ENCODE measurements around the gene ALDH1A1.

The ALDH1A1 gene

DNA sequence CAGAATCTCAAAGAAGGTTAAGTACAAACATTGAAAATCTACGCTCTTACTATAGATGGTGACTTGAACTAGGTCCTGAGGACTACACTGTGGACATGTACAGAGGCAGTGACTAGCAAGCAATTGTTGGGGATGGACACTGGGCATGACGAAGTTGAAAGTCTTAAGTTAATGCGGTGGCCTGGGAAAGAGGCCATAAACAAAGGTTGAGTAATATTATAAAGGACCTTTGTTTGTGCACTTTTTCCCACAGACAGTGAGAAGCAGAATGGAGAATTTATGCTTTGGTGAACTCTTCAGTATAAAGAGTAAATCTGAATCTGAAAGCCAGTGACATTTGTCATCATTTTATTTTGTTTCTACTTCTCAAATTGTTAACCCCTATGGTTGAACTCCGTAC lies 15.3 kb downstream of the ALDH1A1 start:
- no peak for DNase-seq

DNA sequence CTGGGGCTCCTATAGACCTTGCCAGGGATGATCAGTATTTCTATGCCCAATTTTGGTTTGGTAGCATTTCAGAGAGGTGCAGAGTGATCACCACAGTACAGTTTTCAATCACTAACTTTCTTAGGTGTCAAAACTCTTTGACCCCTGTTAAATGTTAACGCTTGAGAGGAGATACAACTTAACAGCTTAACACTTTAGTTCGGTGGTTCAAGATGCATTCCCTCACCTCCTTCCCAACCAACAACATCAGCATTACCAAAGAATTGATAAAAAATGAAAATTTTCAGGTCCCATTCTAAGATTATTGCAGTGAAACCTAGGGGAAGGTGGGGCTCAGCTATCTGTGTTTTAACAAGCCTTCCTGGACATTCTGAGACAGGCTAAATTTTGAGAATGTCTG lies 16.2 kb downstream of the ALDH1A1 start:
- DNase-seq = no peak

DNA sequence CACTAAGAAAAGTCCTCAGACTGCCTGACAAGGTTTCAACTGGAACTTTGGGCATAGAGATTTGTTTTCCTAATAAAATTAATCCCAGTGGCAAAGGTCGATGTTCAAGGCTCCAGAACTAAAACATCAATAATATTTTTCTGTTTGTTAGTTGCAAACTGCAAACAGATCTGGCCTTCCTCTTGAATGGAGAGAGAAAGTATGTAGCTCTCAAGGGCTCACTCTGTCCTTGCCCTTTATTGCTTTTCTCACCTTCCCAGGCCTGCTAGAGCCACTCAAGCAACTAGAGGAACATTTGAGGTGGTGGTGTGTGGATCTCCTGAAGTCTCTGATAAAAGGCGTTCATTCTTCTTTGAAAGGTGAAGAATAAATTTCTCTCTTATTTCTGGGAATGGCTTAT lies 16.6 kb downstream of the ALDH1A1 start:
- DNase-seq = no peak

DNA sequence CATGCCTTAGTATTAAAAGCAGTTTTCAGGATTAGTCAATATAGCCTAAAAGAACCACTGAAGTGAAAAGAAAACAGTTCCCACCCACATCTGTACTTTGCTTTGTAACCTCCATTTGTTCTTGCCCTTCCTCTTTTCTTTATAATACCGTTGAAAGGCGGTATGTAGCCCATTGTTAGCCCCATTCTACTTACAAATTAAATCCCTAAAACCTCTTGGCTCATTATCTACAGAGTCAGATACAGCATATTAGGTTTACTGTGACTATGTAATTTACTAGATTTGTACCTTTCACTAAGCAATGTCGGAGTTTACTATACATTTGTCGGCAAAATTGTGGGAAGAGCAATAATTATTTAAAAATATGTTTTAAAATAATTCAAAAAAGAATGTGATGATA lies 17.3 kb downstream of the ALDH1A1 start:
- no peak for DNase-seq

DNA sequence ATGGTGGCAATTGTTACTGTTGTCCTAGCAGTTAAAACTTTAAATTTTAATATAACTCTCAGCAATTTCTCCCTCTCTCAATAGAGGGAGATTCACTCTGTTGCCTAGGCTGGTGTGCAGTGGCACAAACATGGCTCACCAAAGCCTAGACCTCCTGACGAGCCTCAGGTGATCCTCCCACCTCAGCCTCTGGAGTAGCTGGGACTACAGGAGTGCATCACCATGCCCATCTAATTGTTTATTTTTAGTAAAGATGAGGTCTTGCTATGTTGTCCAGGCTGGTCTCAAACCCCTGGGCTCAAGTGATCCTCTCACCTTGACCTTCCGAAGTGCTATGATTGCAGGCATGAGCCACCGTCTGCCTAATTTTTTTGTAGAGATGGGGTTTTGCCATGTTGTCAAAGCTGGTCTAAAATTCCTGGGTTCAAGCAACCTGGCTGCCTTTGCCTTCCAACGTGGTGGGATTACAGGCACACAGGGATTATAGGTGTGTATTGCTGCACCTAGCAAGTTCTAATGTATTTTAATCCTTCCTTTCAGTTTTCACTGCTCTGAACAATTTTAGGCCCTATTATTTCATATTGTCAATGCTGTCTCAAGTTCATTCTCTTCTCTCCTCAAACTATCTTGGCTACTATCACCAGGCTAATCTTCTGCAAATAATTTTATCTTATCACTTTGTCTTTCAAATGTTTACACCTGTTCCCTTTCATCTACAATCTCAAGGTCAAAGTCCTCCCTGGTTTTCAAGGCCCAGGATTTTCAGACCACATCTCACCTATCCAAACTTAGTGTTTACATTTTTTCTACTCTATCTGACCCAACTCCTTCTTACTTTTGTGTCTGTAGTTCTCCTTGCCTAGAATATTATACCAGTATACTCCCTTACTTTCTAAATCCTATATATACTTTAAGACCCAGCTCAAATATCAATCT lies 18.9 kb downstream of the ALDH1A1 start:
- DNase-seq = no peak

DNA sequence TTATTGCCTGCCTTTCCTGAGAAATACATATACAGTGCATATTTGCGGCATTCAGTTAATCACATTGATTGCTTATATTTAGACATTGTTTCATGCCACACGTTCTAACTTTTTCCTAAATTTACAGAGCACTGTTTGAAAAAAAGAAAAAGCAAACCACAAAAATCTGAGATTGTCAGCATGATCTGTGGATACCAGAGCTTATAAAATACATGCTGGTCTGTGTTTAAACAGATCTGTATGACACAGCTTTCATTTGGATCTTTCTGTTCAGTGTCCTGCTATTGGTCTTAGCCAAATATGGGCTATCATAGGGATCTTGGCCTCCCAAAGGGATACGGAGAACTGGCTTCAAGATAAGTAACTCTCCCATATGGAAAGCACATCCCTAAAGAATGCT lies 20.2 kb downstream of the ALDH1A1 start:
- no peak for DNase-seq

DNA sequence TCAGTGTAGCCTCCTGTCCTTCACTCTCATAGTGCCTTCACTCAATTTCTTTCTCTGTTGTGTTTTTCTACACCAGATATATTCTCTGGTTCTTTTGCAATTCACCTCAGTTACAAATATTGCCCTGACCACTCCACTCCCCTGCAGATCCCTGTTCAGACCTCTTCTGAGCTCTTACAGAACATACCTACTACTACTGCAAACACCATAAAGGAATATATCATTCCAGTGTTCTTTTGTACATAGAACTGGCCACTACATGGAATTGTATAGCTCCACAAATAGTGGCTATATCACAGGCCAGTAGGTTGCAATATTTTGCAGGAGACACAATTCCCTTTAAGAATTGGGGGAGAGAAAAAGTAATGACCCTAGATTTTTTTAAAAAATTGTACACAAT lies 21.0 kb downstream of the ALDH1A1 start:
- DNase-seq = no peak

DNA sequence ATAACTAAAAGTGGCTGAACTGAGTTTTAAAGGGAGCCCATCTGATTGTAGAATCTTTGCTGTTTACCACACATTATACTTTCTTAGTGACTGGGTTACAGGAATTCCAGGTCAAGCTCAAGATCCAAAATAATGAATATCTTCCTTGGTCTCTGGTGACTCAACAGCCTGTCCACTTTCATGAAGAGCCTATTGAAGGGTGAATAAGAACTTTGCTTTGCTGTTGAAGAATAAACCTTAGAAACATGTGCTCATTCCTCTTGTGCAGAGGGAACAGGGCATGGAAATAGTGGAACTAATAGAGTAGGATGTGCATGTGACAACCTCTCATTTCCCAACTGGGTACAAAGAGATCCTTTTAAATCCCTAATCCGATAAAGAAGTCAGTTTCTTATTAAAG lies 21.4 kb downstream of the ALDH1A1 start:
- DNase-seq = no peak

DNA sequence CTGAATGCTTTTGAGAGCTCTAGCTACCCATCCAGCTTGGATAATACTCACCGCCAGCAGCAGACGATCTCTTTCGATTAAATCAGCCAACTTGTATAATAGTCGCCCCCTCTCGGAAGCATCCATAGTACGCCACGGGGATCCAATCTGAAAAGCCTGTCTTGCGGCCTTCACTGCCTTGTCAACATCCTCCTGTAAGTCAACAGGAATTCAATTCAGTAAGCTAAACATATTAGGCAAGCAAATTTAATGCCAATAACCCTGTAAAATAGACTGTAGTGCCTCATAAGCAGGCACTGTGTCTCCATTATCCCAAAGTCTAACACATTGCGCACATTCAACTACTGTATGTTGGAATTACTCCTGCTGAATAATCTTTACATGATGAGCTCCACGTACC lies 22.0 kb downstream of the ALDH1A1 start:
- no peak for DNase-seq

DNA sequence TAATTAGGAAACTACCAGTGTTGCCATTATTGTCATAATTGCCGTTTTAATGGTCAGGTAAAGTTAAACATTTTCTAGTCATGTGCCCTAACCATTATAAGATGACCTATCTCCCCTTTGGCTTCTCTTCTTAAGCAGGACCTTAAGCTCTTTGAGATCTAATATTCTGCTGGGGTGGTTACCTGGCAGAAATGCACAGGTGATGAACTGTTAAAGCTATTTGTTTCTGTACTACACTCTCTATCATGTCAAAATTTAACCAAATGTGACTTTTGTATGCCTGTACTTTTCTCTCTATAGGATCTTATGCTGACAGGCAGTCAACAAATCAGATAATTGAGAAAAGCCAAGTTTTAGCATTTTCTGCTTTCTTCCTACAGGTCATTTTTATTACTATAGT lies 23.3 kb downstream of the ALDH1A1 start:
- DNase-seq = no peak

DNA sequence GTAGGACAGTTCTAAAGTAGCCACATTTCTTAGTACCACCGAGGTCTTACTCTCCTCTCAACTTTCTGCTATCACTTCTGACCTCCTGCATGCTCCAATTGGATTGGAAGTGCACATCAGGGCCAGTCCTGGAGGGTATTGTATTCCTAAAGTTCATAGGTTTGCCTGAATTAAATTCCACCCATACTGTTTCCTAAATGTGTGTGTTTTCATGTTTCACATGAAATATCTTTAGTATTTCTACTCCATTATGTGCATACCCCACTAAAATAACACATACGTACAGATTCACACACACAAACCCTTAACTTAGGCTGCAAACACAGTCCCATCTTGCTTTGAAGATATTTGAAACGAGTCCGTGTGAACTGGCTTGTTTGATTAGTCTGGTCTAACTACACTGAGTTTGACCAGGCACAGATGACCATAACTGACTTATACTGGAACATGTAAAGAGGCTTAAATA lies 24.8 kb downstream of the ALDH1A1 start:
- no peak for DNase-seq

DNA sequence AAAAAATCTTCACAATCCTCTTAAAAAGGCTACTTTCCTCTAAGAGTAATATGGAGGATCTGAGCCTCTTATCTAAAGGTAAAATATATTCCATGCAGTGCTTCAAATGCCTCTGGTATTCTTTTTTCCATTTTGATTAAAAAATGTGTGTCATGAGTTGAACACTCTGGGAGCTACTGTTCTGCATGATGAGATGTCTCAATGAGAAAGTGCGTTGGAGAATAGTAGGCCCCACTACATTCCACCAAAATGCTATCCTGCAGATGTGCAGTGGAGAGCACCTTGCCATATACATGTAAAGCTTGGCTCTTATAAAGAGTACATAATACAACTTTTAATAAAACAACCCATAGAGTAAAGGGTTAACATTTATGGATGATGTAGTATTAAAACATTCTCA lies 26.3 kb downstream of the ALDH1A1 start:
- DNase-seq = no peak

DNA sequence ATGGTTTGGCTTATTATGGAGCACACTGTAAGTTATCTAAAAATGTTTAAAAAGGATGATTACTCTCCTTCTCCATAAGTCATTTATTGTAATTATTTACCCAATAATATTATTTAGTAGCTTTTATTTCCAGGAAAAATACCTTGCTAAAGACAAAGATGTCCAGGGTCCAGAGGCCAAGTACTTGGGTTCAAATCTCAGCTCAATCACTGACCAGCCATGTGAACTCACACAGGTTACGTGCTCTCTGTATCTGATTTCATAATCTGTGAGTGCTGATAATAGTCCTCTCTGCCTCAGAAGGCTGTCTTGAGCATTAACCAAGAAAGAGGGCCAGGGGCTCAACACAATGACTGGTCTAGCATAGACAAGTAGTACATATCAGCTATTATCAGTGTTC lies 27.0 kb downstream of the ALDH1A1 start:
- no peak for DNase-seq

DNA sequence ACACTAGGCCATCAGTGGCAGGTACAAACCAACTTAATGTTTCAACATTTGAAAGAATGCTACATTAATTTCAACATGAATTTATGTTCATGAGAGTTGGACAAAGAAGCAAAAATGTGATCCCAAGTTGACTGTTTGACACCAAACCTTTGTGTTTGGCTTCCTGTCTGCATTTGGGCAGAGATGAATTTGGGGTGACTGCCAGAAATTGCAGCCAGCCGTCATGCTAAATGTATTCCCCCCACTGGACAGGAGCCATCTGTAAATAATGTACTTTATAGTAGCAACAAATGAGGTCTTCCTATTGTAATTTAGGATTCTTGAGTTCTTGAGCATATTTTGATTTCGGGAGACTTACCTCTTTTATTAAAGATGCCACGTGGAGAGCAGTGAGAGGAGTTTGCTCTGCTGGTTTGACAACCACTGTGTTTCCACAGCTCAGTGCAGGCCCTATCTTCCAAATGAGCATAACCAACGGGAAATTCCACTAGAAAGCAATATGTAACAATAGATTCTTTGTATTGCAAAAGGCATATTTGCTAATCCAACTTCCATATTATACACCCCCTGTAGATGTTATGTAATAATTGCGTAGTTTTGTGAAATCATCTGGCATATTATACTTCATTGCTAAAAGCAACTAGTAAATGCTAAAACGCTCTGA lies 27.6 kb downstream of the ALDH1A1 start:
- DNase-seq = no peak

DNA sequence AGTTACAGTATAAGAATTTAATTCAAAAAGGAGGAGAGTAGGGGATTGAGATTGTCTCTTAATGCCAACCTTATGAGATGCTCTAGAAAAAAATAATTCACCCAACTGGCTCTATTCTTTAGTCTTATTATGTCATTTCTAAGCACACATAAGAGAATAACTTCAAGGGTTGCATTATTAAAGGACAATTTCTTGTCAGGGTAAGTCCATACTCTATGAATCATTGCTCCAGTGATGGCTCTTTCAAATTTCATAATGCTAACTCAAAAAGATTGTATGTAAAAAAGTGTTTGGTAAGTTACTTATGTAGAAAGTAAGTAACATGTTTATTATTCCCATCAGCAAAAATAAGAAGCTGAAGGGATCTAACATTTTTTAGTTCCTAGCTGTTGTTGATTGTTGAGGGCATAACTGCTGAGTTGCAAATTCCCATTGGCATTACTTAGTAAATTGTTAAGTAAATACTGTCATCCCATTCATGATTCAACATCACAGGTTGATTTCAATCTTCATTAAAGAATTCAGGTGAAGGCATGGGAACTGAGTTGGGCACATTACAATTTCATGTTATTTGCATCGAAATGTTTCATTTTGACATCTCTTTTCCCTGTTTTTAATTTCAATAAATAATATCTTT lies 28.6 kb downstream of the ALDH1A1 start:
- DNase-seq = no peak

DNA sequence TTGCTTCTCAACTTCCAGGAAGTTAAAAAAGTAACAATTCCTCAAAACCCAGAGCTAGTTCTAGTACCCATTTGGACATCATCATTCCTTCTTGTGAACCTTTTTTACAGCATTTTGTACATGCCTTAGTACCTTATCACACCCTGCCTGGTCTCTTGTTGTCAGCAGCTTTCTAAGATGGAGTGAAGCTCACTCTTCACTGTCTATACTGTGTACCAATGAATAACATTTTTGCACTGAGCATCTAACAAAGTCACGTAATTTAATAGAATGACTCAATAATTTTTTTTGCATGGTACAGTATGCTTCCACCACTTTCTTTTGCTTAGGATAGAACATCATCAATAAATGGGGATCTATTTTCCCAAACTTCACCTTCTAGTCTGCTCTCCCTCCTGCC lies 29.8 kb downstream of the ALDH1A1 start:
- no peak for DNase-seq

DNA sequence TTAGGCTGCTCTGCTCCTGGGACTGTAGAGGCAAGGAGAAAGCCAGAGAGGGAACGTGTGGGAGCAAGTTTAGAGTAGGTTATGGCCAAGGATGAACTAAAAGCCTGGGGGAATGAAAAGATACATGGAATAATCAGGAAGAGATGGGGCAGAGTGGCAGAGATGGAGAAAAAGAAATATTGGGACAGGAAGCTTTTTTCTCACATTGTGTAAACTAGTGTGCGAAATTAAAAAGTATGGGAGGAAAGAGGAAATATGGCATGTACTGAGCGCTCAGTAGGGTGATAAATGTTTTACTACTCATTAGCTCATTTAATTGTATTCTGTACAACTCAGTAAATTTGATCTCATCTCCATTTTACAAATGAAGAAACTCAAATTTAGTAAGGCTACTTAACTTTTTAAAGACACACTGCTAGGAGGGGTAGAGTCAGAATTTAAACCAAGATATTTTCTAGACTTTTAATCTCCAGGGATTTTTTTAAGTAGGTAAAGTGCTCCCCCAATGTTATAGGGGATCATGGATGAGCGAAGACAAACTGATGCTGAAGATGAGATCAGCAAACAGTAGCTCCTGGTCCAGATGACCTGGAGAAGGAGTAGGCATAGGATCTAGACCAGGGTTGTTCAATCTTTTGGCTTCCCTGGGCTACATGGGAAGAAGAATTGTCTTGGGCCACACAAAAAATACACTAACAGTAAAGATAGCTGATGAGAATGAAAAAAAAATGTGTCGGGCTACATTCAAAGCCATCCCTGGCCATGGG lies 30.8 kb downstream of the ALDH1A1 start:
- no peak for DNase-seq

DNA sequence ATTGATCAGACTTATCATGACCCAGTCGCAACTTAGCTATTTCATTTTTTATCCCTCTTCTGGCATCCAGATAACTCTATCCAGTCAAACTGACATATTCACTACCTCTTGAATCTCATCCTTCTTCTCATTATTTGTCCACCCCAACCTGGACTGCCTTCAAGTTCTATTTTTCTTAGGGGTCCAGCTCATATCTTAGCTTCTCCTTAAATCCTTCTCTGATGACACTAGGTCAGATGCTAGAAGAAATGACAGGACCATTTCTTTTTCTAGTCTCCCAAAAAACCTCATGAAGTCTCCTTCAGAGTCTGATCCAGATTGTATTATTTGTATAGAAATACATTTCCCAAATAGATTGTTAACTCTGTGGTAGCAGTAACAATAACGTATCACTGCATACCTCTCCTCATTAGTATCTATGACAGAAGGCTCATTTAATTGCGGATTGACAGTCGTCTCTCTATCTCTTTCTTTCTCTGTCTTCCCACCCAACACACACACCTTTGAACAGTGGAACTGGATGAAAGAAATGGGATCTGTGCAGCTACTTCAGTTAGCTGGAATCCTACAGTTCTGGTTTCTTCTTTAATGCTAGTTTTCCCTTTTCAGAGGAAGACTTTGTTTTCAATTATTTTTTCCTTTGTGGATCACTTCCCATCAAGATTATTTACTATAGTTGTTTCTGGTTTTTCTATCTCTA lies 33.5 kb downstream of the ALDH1A1 start:
- no peak for DNase-seq

DNA sequence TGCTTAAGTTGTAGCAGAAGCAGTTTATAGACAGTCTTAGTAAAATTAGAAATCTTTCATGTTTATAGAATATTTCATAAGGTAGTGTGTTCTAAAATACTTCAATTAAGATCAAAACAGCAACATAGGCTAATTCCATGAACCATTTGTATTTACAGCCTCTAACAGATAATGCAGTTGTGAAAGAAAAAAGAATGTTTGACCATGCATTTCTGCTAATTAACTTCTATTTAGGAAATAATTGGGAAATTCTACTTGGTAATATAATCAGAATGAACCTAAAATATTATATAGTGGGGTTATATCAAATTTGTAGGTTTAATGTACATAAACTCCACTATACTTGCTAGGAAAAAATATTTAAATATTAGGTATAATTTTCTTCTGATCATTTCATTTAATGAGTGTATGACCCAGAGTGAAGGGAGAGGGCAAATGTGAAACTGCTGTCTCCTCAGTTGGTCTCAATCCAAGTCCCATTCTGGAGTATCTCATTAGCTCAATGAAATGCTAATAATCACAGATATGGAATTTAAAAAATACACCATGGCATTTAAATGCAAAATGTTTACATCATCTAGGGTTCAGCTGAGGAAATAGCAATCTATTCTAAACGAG lies 34.9 kb downstream of the ALDH1A1 start:
- DNase-seq = no peak

DNA sequence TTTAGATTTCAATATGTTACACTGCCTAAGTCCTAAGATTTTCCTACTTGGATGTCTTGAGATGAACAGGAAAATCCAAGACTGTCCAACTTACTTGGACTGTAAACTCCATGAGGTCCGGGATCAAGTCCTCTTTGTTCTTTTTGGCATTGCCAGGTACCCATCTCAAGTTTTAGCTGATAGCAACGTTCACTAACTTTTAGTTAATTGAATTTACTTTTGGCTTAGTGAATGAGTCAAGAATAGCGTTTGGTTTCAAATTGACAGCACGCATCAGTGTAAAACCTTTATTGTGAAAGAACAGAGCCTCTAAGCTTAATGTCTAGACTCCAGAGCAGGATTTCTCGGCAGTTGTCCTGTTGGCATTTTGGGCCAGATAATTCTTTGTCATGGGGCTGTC lies 37.2 kb downstream of the ALDH1A1 start:
- no peak for DNase-seq

DNA sequence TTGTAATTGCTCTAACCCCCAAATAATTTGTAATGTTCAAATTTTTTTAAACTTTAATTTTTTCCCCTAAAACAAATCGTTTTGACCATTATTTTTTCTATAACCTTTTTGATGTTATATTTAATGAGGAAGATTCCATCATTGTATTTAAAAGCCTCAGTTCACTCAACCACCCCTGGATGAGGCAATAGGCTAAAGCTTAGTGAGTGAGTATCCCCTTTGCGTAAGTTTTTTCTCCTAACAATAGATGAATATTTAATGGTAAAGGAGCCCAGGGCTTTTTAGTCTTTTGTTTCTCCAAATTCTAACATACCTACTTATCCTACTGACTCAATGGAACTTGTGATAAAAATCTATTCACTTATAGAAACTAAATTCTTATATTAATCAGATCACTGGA lies 38.1 kb downstream of the ALDH1A1 start:
- no peak for DNase-seq

DNA sequence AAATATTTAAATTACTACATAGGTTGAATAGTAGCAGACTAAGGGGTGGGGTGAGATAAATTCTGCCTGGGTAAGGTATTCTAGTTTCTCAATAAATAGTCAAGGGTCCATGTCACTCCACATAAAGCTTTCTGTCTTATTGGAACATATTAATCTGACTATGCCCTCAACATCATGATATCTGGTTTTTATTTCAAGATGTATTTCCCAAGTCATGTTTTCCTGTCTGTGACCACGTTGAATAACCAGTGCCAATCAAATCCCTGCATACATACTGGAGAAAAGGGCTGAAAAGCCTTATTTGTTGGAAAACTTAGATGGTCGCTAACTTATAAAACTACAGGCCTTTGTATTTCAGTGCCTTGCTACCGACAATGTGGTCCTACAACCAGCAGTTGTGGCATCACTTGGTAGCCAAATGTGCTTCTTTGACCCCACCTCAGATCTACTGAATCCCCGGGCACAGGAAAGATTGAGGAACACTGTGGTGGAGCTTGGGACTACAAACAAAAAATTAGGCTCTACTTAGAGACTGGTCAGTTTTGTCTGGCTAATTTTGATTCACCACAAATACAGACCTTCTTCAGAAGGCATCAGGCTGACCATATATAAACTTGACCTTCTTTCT lies 39.4 kb downstream of the ALDH1A1 start:
- no peak for DNase-seq

All from NCI-H510A (cell line).